Trophoblast cell (in vitro differentiated cells and primary cell): ENCODE results near the gene LOX.
A peak's percentile ranks its signal among the peaks of the same experiment; 100 is the strongest.

Source experiments
- DNase-seq, 2 donors: peaks; one replicate each; pipeline ENCODE4 v3.0.0-alpha.2; 2016
- H2AFZ ChIP-seq: 2 replicates; pipeline ENCODE4 v1.6.1; 2013; ENCODE audit warnings: low read length, moderate library complexity, mild to moderate bottlenecking; ENCODE audit not compliant: insufficient read depth, poor library complexity
- H2AK5ac ChIP-seq: 2 replicates; pipeline ENCODE4 v1.6.1; 2013; ENCODE audit warnings: mild to moderate bottlenecking, low read length
- H2BK120ac ChIP-seq: 2 replicates; pipeline ENCODE4 v1.6.1; 2013; ENCODE audit warnings: low read length, mild to moderate bottlenecking, moderate library complexity; ENCODE audit not compliant: insufficient read depth, poor library complexity
- H2BK12ac ChIP-seq: 2 replicates; pipeline ENCODE4 v1.6.1; 2013; ENCODE audit warnings: mild to moderate bottlenecking, low read length, moderate library complexity
- H2BK5ac ChIP-seq: 2 replicates; pipeline ENCODE4 v1.6.1; 2013; ENCODE audit warnings: low read length, low read depth, moderate library complexity, mild to moderate bottlenecking; ENCODE audit not compliant: poor library complexity
- H3K14ac ChIP-seq: 2 replicates; pipeline ENCODE4 v1.6.1; 2013; ENCODE audit warnings: mild to moderate bottlenecking, low read length
- H3K18ac ChIP-seq: 2 replicates; pipeline ENCODE4 v1.6.1; 2013; ENCODE audit warnings: mild to moderate bottlenecking, low read length
- H3K23ac ChIP-seq: 2 replicates; pipeline ENCODE4 v1.6.1; 2013; ENCODE audit warnings: low read length
- H3K27ac ChIP-seq: 2 replicates; pipeline ENCODE4 v1.5.1; 2013; ENCODE audit warnings: low read depth, mild to moderate bottlenecking, inconsistent platforms, low read length, moderate library complexity
- H3K27me3 ChIP-seq: 2 replicates; pipeline ENCODE4 v1.6.1; 2013; ENCODE audit warnings: inconsistent platforms, mild to moderate bottlenecking, low read length, moderate library complexity; ENCODE audit not compliant: insufficient read depth
- H3K36me3 ChIP-seq, 2 experiments: 1 replicate in 1 of 2; 2 replicates in 1 of 2; pipeline ENCODE4 v1.6.1; 2013; ENCODE audit warnings: low read length in 2 of 2, mild to moderate bottlenecking in 2 of 2, moderate library complexity in 1 of 2; ENCODE audit not compliant: insufficient read depth in 2 of 2, control insufficient read depth in 1 of 2
- H3K4ac ChIP-seq: 2 replicates; pipeline ENCODE4 v1.6.1; 2013; ENCODE audit warnings: low read depth, mild to moderate bottlenecking, low read length, moderate library complexity
- H3K4me1 ChIP-seq, 2 experiments: 1 replicate in 1 of 2; 2 replicates in 1 of 2; pipeline ENCODE4 v1.6.1; 2013; ENCODE audit warnings: low read length in 2 of 2, mild to moderate bottlenecking in 2 of 2, moderate library complexity in 1 of 2; ENCODE audit not compliant: insufficient read depth in 2 of 2, control insufficient read depth in 1 of 2
- H3K4me2 ChIP-seq: 2 replicates; pipeline ENCODE4 v1.6.1; 2013; ENCODE audit warnings: inconsistent platforms, mild to moderate bottlenecking, low read length, moderate library complexity
- H3K4me3 ChIP-seq: 2 replicates; pipeline ENCODE4 v1.5.1; 2013; ENCODE audit warnings: mild to moderate bottlenecking, low read depth, low read length, inconsistent platforms
- H3K79me1 ChIP-seq: one replicate; pipeline ENCODE4 v1.6.1; 2013; ENCODE audit warnings: low read length
- H3K79me2 ChIP-seq: 2 replicates; pipeline ENCODE4 v1.6.1; 2013; ENCODE audit warnings: low read length, mild to moderate bottlenecking; ENCODE audit not compliant: control insufficient read depth, insufficient read depth, poor library complexity
- H3K9ac ChIP-seq: 2 replicates; pipeline ENCODE4 v1.6.1; 2013; ENCODE audit warnings: mild to moderate bottlenecking, low read length
- H3K9me3 ChIP-seq: 2 replicates; pipeline ENCODE4 v1.6.1; 2013; ENCODE audit warnings: low read depth, mild to moderate bottlenecking, control low read depth, inconsistent platforms, low read length; ENCODE audit not compliant: insufficient read depth
- H4K12ac ChIP-seq: 2 replicates; pipeline ENCODE4 v1.6.1; 2013; ENCODE audit warnings: low read depth, mild to moderate bottlenecking, low read length, moderate library complexity
- H4K8ac ChIP-seq: 2 replicates; pipeline ENCODE4 v1.6.1; 2013; ENCODE audit warnings: low read depth, mild to moderate bottlenecking, low read length, moderate library complexity
- H4K91ac ChIP-seq: one replicate; pipeline ENCODE4 v1.6.1; 2013; ENCODE audit warnings: low read depth, mild to moderate bottlenecking, low read length, moderate library complexity
- WGBS: extraction: QIAGEN DNeasy Blood & Tissue Kit; methylation state at CpG from one replicate; pipeline ENCODE4 v1.1.7; 2013; ENCODE audit warnings: missing lambda C conversion rate; ENCODE audit not compliant: insufficient read length, insufficient coverage; ENCODE audit errors: extremely low coverage; 5-methylcytosine and 5-hydroxymethylcytosine counted together

The LOX gene

GRCh38 chr5:122035913-122036312, 42.1 kb downstream of the LOX start:
- H3K9me3 ChIP-seq: no peaks in the 10 kb centered on the region
- H4K12ac ChIP-seq: no peak overlapping the region
- H3K14ac ChIP-seq: no peak overlapping the region
- no peak overlapping the region for H2BK120ac ChIP-seq
- H3K36me3 ChIP-seq: peaks cover 0 to 3% of the 10 kb centered on the region in 2 experiments
- H4K91ac ChIP-seq: no peak overlapping the region
- no peak overlapping the region for H2BK5ac ChIP-seq
- H2BK12ac ChIP-seq: no peak overlapping the region
- no peaks in the 10 kb centered on the region for H3K79me2 ChIP-seq
- no peak overlapping the region for H2AK5ac ChIP-seq
- H3K27me3 ChIP-seq: no peaks in the 10 kb centered on the region
- H3K23ac ChIP-seq: no peak overlapping the region
- H3K79me1 ChIP-seq: no peaks in the 10 kb centered on the region
- H3K4me3 ChIP-seq: no peak overlapping the region
- H3K27ac ChIP-seq: no peak overlapping the region
- H3K4me1 ChIP-seq: no peaks in the 10 kb centered on the region
- WGBS: no CpG with 5 or more reads among the region's 2 CpGs
- no peak overlapping the region for H3K18ac ChIP-seq
- H4K8ac ChIP-seq: no peak overlapping the region
- H2AFZ ChIP-seq: no peak overlapping the region
- H3K4ac ChIP-seq: no peak overlapping the region
- DNase-seq: no peak
- H3K9ac ChIP-seq: no peak overlapping the region
- H3K4me2 ChIP-seq: no peak overlapping the region

- no peak overlapping the region for H3K9ac ChIP-seq
- no peak overlapping the region for H3K23ac ChIP-seq
- no peaks in the 10 kb centered on the region for H3K79me1 ChIP-seq
- H3K27me3 ChIP-seq: no peaks in the 10 kb centered on the region
- no peak overlapping the region for H2BK5ac ChIP-seq
- DNase-seq: no peak
- no peaks in the 10 kb centered on the region for H3K4me1 ChIP-seq
- H2AFZ ChIP-seq: no peak overlapping the region
- H3K79me2 ChIP-seq: no peaks in the 10 kb centered on the region
- no peak overlapping the region for H3K18ac ChIP-seq
- H4K91ac ChIP-seq: no peak overlapping the region
- H3K27ac ChIP-seq: no peak overlapping the region
- no CpG with 5 or more reads among the region's 2 CpGs for WGBS
- no peak overlapping the region for H4K8ac ChIP-seq
- H2AK5ac ChIP-seq: no peak overlapping the region
- no peaks in the 10 kb centered on the region for H3K9me3 ChIP-seq
- no peak overlapping the region for H3K14ac ChIP-seq
- no peak overlapping the region for H2BK120ac ChIP-seq
- H2BK12ac ChIP-seq: no peak overlapping the region
- H4K12ac ChIP-seq: no peak overlapping the region
- peaks cover 2 to 5% of the 10 kb centered on the region in 2 experiments for H3K36me3 ChIP-seq
- no peak overlapping the region for H3K4me3 ChIP-seq
- H3K4me2 ChIP-seq: no peak overlapping the region
- no peak overlapping the region for H3K4ac ChIP-seq
Measured at GRCh38 chr5:122031836-122032235, 46.2 kb downstream of the LOX start.

GRCh38 chr5:122030251-122030650, 47.8 kb downstream of the LOX start:
- no peak overlapping the region for H3K4me3 ChIP-seq
- no peak overlapping the region for H4K12ac ChIP-seq
- H4K8ac ChIP-seq: no peak overlapping the region
- H2BK5ac ChIP-seq: no peak overlapping the region
- no peak overlapping the region for H3K18ac ChIP-seq
- peaks cover 2 to 5% of the 10 kb centered on the region in 2 experiments for H3K36me3 ChIP-seq
- no peaks in the 10 kb centered on the region for H3K4me1 ChIP-seq
- no peak overlapping the region for H4K91ac ChIP-seq
- H2BK12ac ChIP-seq: no peak overlapping the region
- H3K9me3 ChIP-seq: no peaks in the 10 kb centered on the region
- no peak overlapping the region for H2BK120ac ChIP-seq
- no peak overlapping the region for H3K14ac ChIP-seq
- H3K27ac ChIP-seq: no peak overlapping the region
- H3K27me3 ChIP-seq: no peaks in the 10 kb centered on the region
- H3K9ac ChIP-seq: no peak overlapping the region
- no peaks in the 10 kb centered on the region for H3K79me1 ChIP-seq
- no peaks in the 10 kb centered on the region for H3K79me2 ChIP-seq
- no peak overlapping the region for H3K4ac ChIP-seq
- no peak overlapping the region for H2AK5ac ChIP-seq
- peak; percentile 25 to 56 for DNase-seq
- H3K4me2 ChIP-seq: no peak overlapping the region
- H3K23ac ChIP-seq: no peak overlapping the region
- no peak overlapping the region for H2AFZ ChIP-seq

GRCh38 chr5:122029818-122030217, 48.2 kb downstream of the LOX start:
- WGBS: no CpG with 5 or more reads among the region's 1 CpG
- no peak overlapping the region for H3K9ac ChIP-seq
- H2BK12ac ChIP-seq: no peak overlapping the region
- H2BK120ac ChIP-seq: no peak overlapping the region
- H3K4ac ChIP-seq: no peak overlapping the region
- H3K4me1 ChIP-seq: no peaks in the 10 kb centered on the region
- no peaks in the 10 kb centered on the region for H3K27me3 ChIP-seq
- no peak overlapping the region for H4K12ac ChIP-seq
- H3K18ac ChIP-seq: no peak overlapping the region
- H4K8ac ChIP-seq: no peak overlapping the region
- no peak overlapping the region for H3K14ac ChIP-seq
- no peaks in the 10 kb centered on the region for H3K79me2 ChIP-seq
- H3K9me3 ChIP-seq: no peaks in the 10 kb centered on the region
- H3K79me1 ChIP-seq: no peaks in the 10 kb centered on the region
- peaks cover 2 to 5% of the 10 kb centered on the region in 2 experiments for H3K36me3 ChIP-seq
- H2AK5ac ChIP-seq: no peak overlapping the region
- no peak overlapping the region for H4K91ac ChIP-seq
- no peak overlapping the region for H2BK5ac ChIP-seq
- no peak overlapping the region for H3K4me3 ChIP-seq
- H3K23ac ChIP-seq: no peak overlapping the region
- H3K4me2 ChIP-seq: no peak overlapping the region
- H3K27ac ChIP-seq: no peak overlapping the region
- no peak for DNase-seq
- no peak overlapping the region for H2AFZ ChIP-seq
